K562 (cell line): ENCODE results near the gene FRAT2. TPM values are rescaled to one million over a fixed set of nuclear protein-coding genes. Genes with fewer than 3 reads are reported as not detected.

Source experiments
- ATAC-seq: fragments of 200-7000 bp; cut with Tn5 transposase; 3 replicates; pipeline ENCODE4 v1.9.1; 2020; ENCODE audit warnings: moderate library complexity
- BruUV-seq: library from RNA; stranded (reverse); fragments of 400-500 nt; replicated peaks from 2 replicates; lab custom pipeline; 2021; lab: Mats Ljungman, UMichigan
- CTCF ChIA-PET: fragments of 300-600 bp; formaldehyde crosslinking; extraction: SDS; loops from one replicate; lab custom pipeline; 2021; ENCODE audit warnings: low intra/inter-chr PET ratio; lab: Yijun Ruan, JAX
- POLR2A ChIA-PET: fragments of 300-600, 350-650 bp; sonication (Branson Sonifier 250); formaldehyde crosslinking; extraction: SDS; loops from one replicate; lab custom pipeline; 2021; ENCODE audit warnings: antibody characterized with exemption, inconsistent platforms; lab: Yijun Ruan, JAX
- DNase-seq, 4 experiments: peaks; one replicate each; pipeline versions ENCODE4 v3.0.0 to v3.0.0-alpha.2; 2011 to 2018; ENCODE audit warnings: low spot score in 3 of 4, mixed read lengths in 3 of 4; ENCODE audit errors: extremely low read depth in 1 of 4
- FAIRE-seq: peaks from 2 replicates; lab custom pipeline; 2011; peaks lifted over from hg19 to GRCh38; lab: Jason Lieb, UNC
- H2AFZ ChIP-seq: 2 replicates; pipeline ENCODE4 v1.6.0; 2011; ENCODE audit warnings: low read depth, low read length, control low read depth, inconsistent platforms
- H3K27ac ChIP-seq: fragments of 200-600 bp; 3 replicates; pipeline ENCODE4 v1.8.0; 2011; ENCODE audit warnings: low read depth, mild to moderate bottlenecking, control low read depth, inconsistent platforms, low read length, moderate library complexity, mixed read lengths; ENCODE audit errors: extremely low read depth
- H3K27me3 ChIP-seq, 2 experiments: fragments of 300-600 bp in 1 of 2; 2 replicates in 1 of 2; 3 replicates in 1 of 2; pipeline versions ENCODE4 v1.6.0 to v1.8.0; 2011; ENCODE audit warnings: inconsistent platforms in 2 of 2, low read length in 2 of 2, mild to moderate bottlenecking in 1 of 2, mixed read lengths in 1 of 2, moderate library complexity in 1 of 2; ENCODE audit not compliant: control insufficient read depth in 2 of 2, insufficient read depth in 2 of 2
- H3K36me3 ChIP-seq: fragments of 300-600 bp; 3 replicates; pipeline ENCODE4 v1.8.0; 2011; ENCODE audit warnings: mild to moderate bottlenecking, low read length, inconsistent platforms; ENCODE audit not compliant: control insufficient read depth, insufficient read depth
- H3K4me1 ChIP-seq, 2 experiments: fragments of 200-600 bp in 1 of 2; replicated peaks in 1 of 2; 2 replicates in 1 of 2; 3 replicates in 1 of 2; pipeline versions ENCODE4 v1.5.1 to v1.8.0; 2011; ENCODE audit warnings: inconsistent platforms in 2 of 2, low read length in 2 of 2, mild to moderate bottlenecking in 1 of 2, mixed read lengths in 1 of 2, moderate library complexity in 1 of 2; ENCODE audit not compliant: control insufficient read depth in 2 of 2, insufficient read depth in 2 of 2
- H3K4me2 ChIP-seq: 2 replicates; pipeline ENCODE4 v1.6.1; 2011; ENCODE audit warnings: low read length, control low read depth, inconsistent platforms, mixed read lengths; ENCODE audit not compliant: insufficient read depth
- H3K4me3 ChIP-seq: fragments of 200-600 bp; sonication (generic), shearing (Covaris generic); 2 replicates; pipeline ENCODE4 v1.5.1; 2016; ENCODE audit warnings: control low read depth, inconsistent platforms
- H3K79me2 ChIP-seq: fragments of 200-600 bp; 3 replicates; pipeline ENCODE4 v1.8.0; 2011; ENCODE audit warnings: low read length, inconsistent platforms; ENCODE audit not compliant: control insufficient read depth, insufficient read depth
- H3K9ac ChIP-seq, 2 experiments: 2 replicates each; pipeline versions ENCODE4 v1.6.0 to v1.6.1; 2011; ENCODE audit warnings: low read depth in 2 of 2, low read length in 2 of 2, control low read depth in 1 of 2, inconsistent platforms in 1 of 2, mild to moderate bottlenecking in 1 of 2, mixed read lengths in 1 of 2; ENCODE audit not compliant: insufficient read depth in 1 of 2
- H3K9me1 ChIP-seq: one replicate; pipeline ENCODE4 v1.6.0; 2011; ENCODE audit warnings: inconsistent platforms, mild to moderate bottlenecking, low read length, moderate library complexity; ENCODE audit not compliant: control insufficient read depth, insufficient read depth
- H3K9me3 ChIP-seq: replicated peaks from 2 replicates; pipeline ENCODE4 v1.5.1; 2011; ENCODE audit warnings: low read depth, low read length, inconsistent platforms; ENCODE audit not compliant: control insufficient read depth, insufficient read depth
- H4K20me1 ChIP-seq: replicated peaks from 2 replicates; pipeline ENCODE4 v1.6.1; 2011; ENCODE audit warnings: low read length, inconsistent platforms, mixed read lengths; ENCODE audit not compliant: control insufficient read depth, insufficient read depth
- HNRNPH1 ChIP-seq: fragments of 200-400 bp; formaldehyde crosslinking; optimal IDR thresholded peaks from 2 replicates; pipeline ENCODE3; 2017; ENCODE audit warnings: low read depth, mild to moderate bottlenecking, low read length, moderate library complexity
- WGBS: fragments of 100-300 bp; shearing (Covaris generic); methylation state at CpG from one replicate; pipeline ENCODE4 v1.1.6; 2016; ENCODE audit warnings: low coverage, mixed read lengths; ENCODE audit not compliant: insufficient coverage; ENCODE audit errors: missing lambda C conversion rate; 5-methylcytosine and 5-hydroxymethylcytosine counted together
- in situ Hi-C: fragments of 300-500 bp; cut with MboI; formaldehyde crosslinking; loops from 4 replicates; pipeline ENCODE4 v1.15.0; 2018; ENCODE audit warnings: inconsistent platforms, mixed read lengths
- intact Hi-C: fragments of 100-400 bp; cut with micrococcal nuclease; formaldehyde crosslinking; loops from 2 replicates; pipeline ENCODE4 v1.14.2; 2022
- polyA plus RNA-seq, 8 experiments: library from polyadenylated mRNA; depleted of rRNA in 4 of 8; stranded (reverse) in 5 of 8; unstranded in 3 of 8; fragments of >200 nt; fragmentation: Nextera tagmentation in 2 of 8; fragmentation: Illumina TruSeq in 1 of 8; extraction: Ambion mirVana in 2 of 8; extraction: Trizol in 1 of 8; gene quantifications; 2 replicates each; pipeline versions ENCODE4 v1.2.1 to v1.2.3, GENCODE V29; 2011 to 2014; ENCODE audit warnings: inconsistent platforms in 1 of 8, missing spikeins in 1 of 8
- total RNA-seq, 7 experiments: library from RNA; depleted of rRNA in 6 of 7; stranded (reverse); fragments of >200 nt in 6 of 7; fragmentation: Illumina TruSeq in 2 of 7; extraction: Trizol in 2 of 7; gene quantifications; 2 replicates each; pipeline versions ENCODE4 v1.2.1 to v1.2.3, GENCODE V29; 2011 to 2021; ENCODE audit warnings: low replicate concordance in 1 of 7
- TF ChIP-seq, protein P1 (sequence below): fragments of 450-650 bp; formaldehyde crosslinking; IDR thresholded peaks from 2 replicates; pipeline ENCODE4 v1.4.0; 2022; ENCODE audit warnings: mild to moderate bottlenecking, moderate library complexity
- TF ChIP-seq, protein P2 (sequence below): fragments of 450-650 bp; conservative IDR thresholded peaks from 2 replicates; pipeline ENCODE4 v1.6.1; 2016; ENCODE audit warnings: missing genetic modification characterization, low read depth, mild to moderate bottlenecking, control low read depth, missing compliant biosample characterization
- TF ChIP-seq, protein P3 (sequence below): fragments of 150-350 bp; IDR thresholded peaks from 2 replicates; pipeline ENCODE4 v1.6.1; 2014; ENCODE audit warnings: low read depth, mild to moderate bottlenecking, low read length, borderline replicate concordance
- TF ChIP-seq, protein P4 (sequence below), 2 experiments: fragments of 450-650 bp; formaldehyde crosslinking in 1 of 2; IDR thresholded peaks; 2 replicates each; pipeline versions ENCODE4 v1.4.0 to v1.6.1; 2014 to 2020; ENCODE audit warnings: mild to moderate bottlenecking in 2 of 2, borderline replicate concordance in 1 of 2, low read depth in 1 of 2

Gene FRAT2
- total and polyA plus RNA-seq, 9 of the 15 experiments (the other 6 are each of a cell fraction or from before 2014, with no cell fraction given): 4.3 to 31.7 (median 19.5) TPM

DNA sequence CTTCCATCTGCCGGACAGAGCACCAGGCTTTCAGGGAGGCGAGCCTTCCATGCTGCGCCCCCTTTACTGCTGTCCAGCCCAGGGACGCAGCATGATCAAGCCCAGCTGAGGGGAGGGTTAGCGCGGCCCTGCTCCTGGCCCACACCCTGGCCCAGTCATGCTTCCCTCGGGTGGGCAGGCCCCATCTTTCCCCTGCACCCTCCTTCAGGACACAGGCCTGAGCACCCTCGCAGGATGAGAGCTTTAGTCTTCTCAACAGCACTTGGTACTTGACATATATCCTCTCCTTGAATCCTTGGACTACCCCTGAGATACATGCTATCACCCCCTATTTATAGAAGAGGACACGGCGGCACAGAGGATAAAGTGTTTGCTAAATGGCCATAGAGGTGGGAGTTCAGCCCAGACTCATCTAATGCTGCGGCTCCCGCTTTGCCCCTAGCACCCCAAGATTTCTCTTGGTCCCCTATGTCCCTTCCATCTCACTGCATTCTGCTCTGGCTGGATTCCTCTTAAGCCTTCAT, 32.7 kb upstream of the FRAT2 start:
- Histone ChIP-seq H3K9ac (no peak overlapping the region), H2AFZ (no peak overlapping the region), H3K9me3 (no peaks in the 10 kb centered on the region), H4K20me1 (no peaks in the 10 kb centered on the region), H3K4me1 (no peaks in the 10 kb centered on the region; a peak in 1 of 5 replicates), H3K36me3 (peaks cover 82% of the 10 kb centered on the region; the same call in 2 of the 3 replicates), H3K4me3 (no peak overlapping the region), H3K79me2 (no peaks in the 10 kb centered on the region), H3K4me2 (no peak overlapping the region), H3K27ac (no peak overlapping the region), H3K27me3 (no peaks in the 10 kb centered on the region), H3K9me1 (no peaks in the 10 kb centered on the region)
- CTCF ChIA-PET: no interaction called here
- POLR2A ChIA-PET: interaction anchor here (0.6 kb wide), 1 partner anchor 15 kb away, joined by 3 read pairs; no protein-coding TSS in a partner anchor
- no TSS peak for BruUV-seq
- in situ Hi-C loops (no loop called here), intact Hi-C loops (no loop called here)
- ATAC-seq: no peak
- WGBS: 94% methylated on average over 12 of the region's 12 CpGs
- no peak for DNase-seq
- FAIRE-seq: no peak
- TF ChIP-seq, protein P1, sequence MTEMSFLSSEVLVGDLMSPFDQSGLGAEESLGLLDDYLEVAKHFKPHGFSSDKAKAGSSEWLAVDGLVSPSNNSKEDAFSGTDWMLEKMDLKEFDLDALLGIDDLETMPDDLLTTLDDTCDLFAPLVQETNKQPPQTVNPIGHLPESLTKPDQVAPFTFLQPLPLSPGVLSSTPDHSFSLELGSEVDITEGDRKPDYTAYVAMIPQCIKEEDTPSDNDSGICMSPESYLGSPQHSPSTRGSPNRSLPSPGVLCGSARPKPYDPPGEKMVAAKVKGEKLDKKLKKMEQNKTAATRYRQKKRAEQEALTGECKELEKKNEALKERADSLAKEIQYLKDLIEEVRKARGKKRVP (CRISPR knock-in tag): no peak
- TF ChIP-seq, protein P2, sequence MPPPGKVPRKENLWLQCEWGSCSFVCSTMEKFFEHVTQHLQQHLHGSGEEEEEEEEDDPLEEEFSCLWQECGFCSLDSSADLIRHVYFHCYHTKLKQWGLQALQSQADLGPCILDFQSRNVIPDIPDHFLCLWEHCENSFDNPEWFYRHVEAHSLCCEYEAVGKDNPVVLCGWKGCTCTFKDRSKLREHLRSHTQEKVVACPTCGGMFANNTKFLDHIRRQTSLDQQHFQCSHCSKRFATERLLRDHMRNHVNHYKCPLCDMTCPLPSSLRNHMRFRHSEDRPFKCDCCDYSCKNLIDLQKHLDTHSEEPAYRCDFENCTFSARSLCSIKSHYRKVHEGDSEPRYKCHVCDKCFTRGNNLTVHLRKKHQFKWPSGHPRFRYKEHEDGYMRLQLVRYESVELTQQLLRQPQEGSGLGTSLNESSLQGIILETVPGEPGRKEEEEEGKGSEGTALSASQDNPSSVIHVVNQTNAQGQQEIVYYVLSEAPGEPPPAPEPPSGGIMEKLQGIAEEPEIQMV (tag): no peak
- no peak for TF ChIP-seq HNRNPH1
- TF ChIP-seq, protein P3, sequence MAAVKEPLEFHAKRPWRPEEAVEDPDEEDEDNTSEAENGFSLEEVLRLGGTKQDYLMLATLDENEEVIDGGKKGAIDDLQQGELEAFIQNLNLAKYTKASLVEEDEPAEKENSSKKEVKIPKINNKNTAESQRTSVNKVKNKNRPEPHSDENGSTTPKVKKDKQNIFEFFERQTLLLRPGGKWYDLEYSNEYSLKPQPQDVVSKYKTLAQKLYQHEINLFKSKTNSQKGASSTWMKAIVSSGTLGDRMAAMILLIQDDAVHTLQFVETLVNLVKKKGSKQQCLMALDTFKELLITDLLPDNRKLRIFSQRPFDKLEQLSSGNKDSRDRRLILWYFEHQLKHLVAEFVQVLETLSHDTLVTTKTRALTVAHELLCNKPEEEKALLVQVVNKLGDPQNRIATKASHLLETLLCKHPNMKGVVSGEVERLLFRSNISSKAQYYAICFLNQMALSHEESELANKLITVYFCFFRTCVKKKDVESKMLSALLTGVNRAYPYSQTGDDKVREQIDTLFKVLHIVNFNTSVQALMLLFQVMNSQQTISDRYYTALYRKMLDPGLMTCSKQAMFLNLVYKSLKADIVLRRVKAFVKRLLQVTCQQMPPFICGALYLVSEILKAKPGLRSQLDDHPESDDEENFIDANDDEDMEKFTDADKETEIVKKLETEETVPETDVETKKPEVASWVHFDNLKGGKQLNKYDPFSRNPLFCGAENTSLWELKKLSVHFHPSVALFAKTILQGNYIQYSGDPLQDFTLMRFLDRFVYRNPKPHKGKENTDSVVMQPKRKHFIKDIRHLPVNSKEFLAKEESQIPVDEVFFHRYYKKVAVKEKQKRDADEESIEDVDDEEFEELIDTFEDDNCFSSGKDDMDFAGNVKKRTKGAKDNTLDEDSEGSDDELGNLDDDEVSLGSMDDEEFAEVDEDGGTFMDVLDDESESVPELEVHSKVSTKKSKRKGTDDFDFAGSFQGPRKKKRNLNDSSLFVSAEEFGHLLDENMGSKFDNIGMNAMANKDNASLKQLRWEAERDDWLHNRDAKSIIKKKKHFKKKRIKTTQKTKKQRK: no peak
- TF ChIP-seq, protein P4, sequence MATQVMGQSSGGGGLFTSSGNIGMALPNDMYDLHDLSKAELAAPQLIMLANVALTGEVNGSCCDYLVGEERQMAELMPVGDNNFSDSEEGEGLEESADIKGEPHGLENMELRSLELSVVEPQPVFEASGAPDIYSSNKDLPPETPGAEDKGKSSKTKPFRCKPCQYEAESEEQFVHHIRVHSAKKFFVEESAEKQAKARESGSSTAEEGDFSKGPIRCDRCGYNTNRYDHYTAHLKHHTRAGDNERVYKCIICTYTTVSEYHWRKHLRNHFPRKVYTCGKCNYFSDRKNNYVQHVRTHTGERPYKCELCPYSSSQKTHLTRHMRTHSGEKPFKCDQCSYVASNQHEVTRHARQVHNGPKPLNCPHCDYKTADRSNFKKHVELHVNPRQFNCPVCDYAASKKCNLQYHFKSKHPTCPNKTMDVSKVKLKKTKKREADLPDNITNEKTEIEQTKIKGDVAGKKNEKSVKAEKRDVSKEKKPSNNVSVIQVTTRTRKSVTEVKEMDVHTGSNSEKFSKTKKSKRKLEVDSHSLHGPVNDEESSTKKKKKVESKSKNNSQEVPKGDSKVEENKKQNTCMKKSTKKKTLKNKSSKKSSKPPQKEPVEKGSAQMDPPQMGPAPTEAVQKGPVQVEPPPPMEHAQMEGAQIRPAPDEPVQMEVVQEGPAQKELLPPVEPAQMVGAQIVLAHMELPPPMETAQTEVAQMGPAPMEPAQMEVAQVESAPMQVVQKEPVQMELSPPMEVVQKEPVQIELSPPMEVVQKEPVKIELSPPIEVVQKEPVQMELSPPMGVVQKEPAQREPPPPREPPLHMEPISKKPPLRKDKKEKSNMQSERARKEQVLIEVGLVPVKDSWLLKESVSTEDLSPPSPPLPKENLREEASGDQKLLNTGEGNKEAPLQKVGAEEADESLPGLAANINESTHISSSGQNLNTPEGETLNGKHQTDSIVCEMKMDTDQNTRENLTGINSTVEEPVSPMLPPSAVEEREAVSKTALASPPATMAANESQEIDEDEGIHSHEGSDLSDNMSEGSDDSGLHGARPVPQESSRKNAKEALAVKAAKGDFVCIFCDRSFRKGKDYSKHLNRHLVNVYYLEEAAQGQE (IDR thresholded peaks at IDR 0.05; ENCODE audit: borderline replicate concordance): no peak
- TF ChIP-seq, protein P4 (CRISPR knock-in tag; IDR thresholded peaks at IDR 0.05; ENCODE audit: low read depth): no peak
